T-helper 17 cell (primary cell): ENCODE measurements around the gene SLC16A4. TPM values are rescaled to one million over a fixed set of nuclear protein-coding genes. Genes with fewer than 3 reads are reported as not detected.
"Not testable (repeated sequence)": the region's sequence is repeated elsewhere in the genome, so short reads cannot be mapped to it uniquely, and the experiment has no call there.

Source experiments
- ATAC-seq: fragments of 150-1000 bp; cut with Tn5 transposase; 2 replicates; pipeline ENCODE4 v1.10.0; 2021; ENCODE audit warnings: mild to moderate bottlenecking, moderate library complexity
- DNase-seq, 3 donors: peaks; one replicate each; pipeline versions ENCODE4 v3.0.0 to v3.0.0-alpha.2; 2020 to 2021
- H3K9me3 ChIP-seq: one replicate; pipeline ENCODE4 v1.7.0; 2013; ENCODE audit warnings: low read length, mild to moderate bottlenecking; ENCODE audit not compliant: control insufficient read depth, poor library complexity, severe bottlenecking
- H3K27ac Mint-ChIP-seq: one replicate; pipeline ENCODE4 v1.8.0; 2022; ENCODE audit warnings: mild to moderate bottlenecking, moderate library complexity, mixed read lengths
- H3K27me3 Mint-ChIP-seq: one replicate; pipeline ENCODE4 v1.8.0; 2022; ENCODE audit warnings: mixed read lengths
- H3K36me3 Mint-ChIP-seq: one replicate; pipeline ENCODE4 v1.8.0; 2022; ENCODE audit warnings: low read depth, mixed read lengths
- H3K4me1 Mint-ChIP-seq: one replicate; pipeline ENCODE4 v1.8.0; 2022; ENCODE audit warnings: mild to moderate bottlenecking, mixed read lengths
- H3K4me3 Mint-ChIP-seq: one replicate; pipeline ENCODE4 v1.8.0; 2022; ENCODE audit warnings: mild to moderate bottlenecking, moderate library complexity, mixed read lengths
- total RNA-seq, 4 donors: library from RNA in 2 of 4; stranded (reverse) in 2 of 4; gene quantifications; one replicate each; pipeline ENCODE4 v1.2.3 and lab custom pipeline; 2022 to 2026

The SLC16A4 gene
- total RNA-seq, 2 donors from 2014 or later: 0.20 to 0.29 TPM

GRCh38 chr1:110403805-110404204, 13.0 kb upstream of the SLC16A4 start:
- Mint-ChIP-seq H3K27me3 (no peaks in the 10 kb centered on the region), H3K4me1 (peaks cover 15% of the 10 kb centered on the region), H3K4me3 (no peak overlapping the region), H3K36me3 (peaks cover 3% of the 10 kb centered on the region), H3K27ac (no peak overlapping the region)
- ATAC-seq (no peak), DNase-seq (no peak)
- no peaks in the 10 kb centered on the region for H3K9me3 ChIP-seq

- H3K9me3 ChIP-seq, H3K4me3 Mint-ChIP-seq, DNase-seq, ATAC-seq, H3K4me1 Mint-ChIP-seq, H3K36me3 Mint-ChIP-seq, H3K27ac Mint-ChIP-seq, H3K27me3 Mint-ChIP-seq: not testable (repeated sequence)
Observed at GRCh38 chr1:110396259-110396958, 5.6 kb upstream of the SLC16A4 start.

- H3K27ac Mint-ChIP-seq: no peak overlapping the region
Observed at GRCh38 chr1:110394493-110394820, 3.6 kb upstream of the SLC16A4 start.

GRCh38 chr1:110393691-110394492, 3.1 kb upstream of the SLC16A4 start:
- Mint-ChIP-seq H3K4me1 (no peaks in the 10 kb centered on the region), H3K27ac (no peak overlapping the region), H3K4me3 (no peak overlapping the region), H3K36me3 (peaks cover 3% of the 10 kb centered on the region), H3K27me3 (no peaks in the 10 kb centered on the region)
- ATAC-seq (no peak), DNase-seq (no peak)
- no peaks in the 10 kb centered on the region for H3K9me3 ChIP-seq

More at GRCh38 chr1:110394493-110394820, 3.6 kb upstream of the SLC16A4 start:
- H3K9me3 ChIP-seq: no peaks in the 10 kb centered on the region
- H3K36me3 Mint-ChIP-seq: peaks cover 3% of the 10 kb centered on the region
- DNase-seq (no peak), ATAC-seq (no peak)
- no peaks in the 10 kb centered on the region for H3K4me1 Mint-ChIP-seq
- no peaks in the 10 kb centered on the region for H3K27me3 Mint-ChIP-seq
- H3K4me3 Mint-ChIP-seq: no peak overlapping the region

GRCh38 chr1:110393286-110393685, 2.5 kb upstream of the SLC16A4 start:
- H3K4me3 Mint-ChIP-seq: no peak overlapping the region
- H3K9me3 ChIP-seq: no peaks in the 10 kb centered on the region
- H3K36me3 Mint-ChIP-seq: peaks cover 2% of the 10 kb centered on the region
- H3K4me1 Mint-ChIP-seq: no peaks in the 10 kb centered on the region
- no peak for ATAC-seq
- no peak for DNase-seq
- H3K27me3 Mint-ChIP-seq: no peaks in the 10 kb centered on the region
- no peak overlapping the region for H3K27ac Mint-ChIP-seq

- Mint-ChIP-seq H3K4me1 (peaks cover 5% of the 10 kb centered on the region), H3K27me3 (no peaks in the 10 kb centered on the region), H3K4me3 (no peak overlapping the region), H3K27ac (no peak overlapping the region), H3K36me3 (peaks cover 2% of the 10 kb centered on the region)
- DNase-seq (no peak), ATAC-seq (no peak)
- H3K9me3 ChIP-seq: no peaks in the 10 kb centered on the region
Observed at GRCh38 chr1:110390096-110390495, 730 bp downstream of the SLC16A4 start.

GRCh38 chr1:110387048-110387754, 3.6 kb downstream of the SLC16A4 start:
- no peaks in the 10 kb centered on the region for H3K27me3 Mint-ChIP-seq
- DNase-seq: no peak
- no peak for ATAC-seq
- no peaks in the 10 kb centered on the region for H3K9me3 ChIP-seq
- H3K4me3 Mint-ChIP-seq: no peak overlapping the region
- H3K27ac Mint-ChIP-seq: peak overlapping the region; percentile 17
- peaks cover 2% of the 10 kb centered on the region for H3K36me3 Mint-ChIP-seq
- H3K4me1 Mint-ChIP-seq: peaks cover 10% of the 10 kb centered on the region

GRCh38 chr1:110385369-110385768, 5.5 kb downstream of the SLC16A4 start:
- ATAC-seq (no peak), DNase-seq (no peak)
- Mint-ChIP-seq H3K27ac (no peak overlapping the region), H3K4me3 (peak overlapping the region; percentile 25), H3K27me3 (no peaks in the 10 kb centered on the region), H3K36me3 (peaks cover 2% of the 10 kb centered on the region), H3K4me1 (peaks cover 10% of the 10 kb centered on the region)
- H3K9me3 ChIP-seq: no peaks in the 10 kb centered on the region

- Mint-ChIP-seq H3K27ac (no peak overlapping the region), H3K4me1 (peaks cover 12% of the 10 kb centered on the region), H3K27me3 (no peaks in the 10 kb centered on the region), H3K36me3 (peaks cover 2% of the 10 kb centered on the region), H3K4me3 (no peak overlapping the region)
- H3K9me3 ChIP-seq: no peaks in the 10 kb centered on the region
- ATAC-seq (peak; percentile 76), DNase-seq (no peak)
Observed at GRCh38 chr1:110384581-110385321, 6.1 kb downstream of the SLC16A4 start.

GRCh38 chr1:110383251-110383990, 7.4 kb downstream of the SLC16A4 start:
- H3K36me3 Mint-ChIP-seq: peaks cover 2% of the 10 kb centered on the region
- H3K27me3 Mint-ChIP-seq: no peaks in the 10 kb centered on the region
- H3K9me3 ChIP-seq: no peaks in the 10 kb centered on the region
- H3K4me3 Mint-ChIP-seq: peak overlapping the region; percentile 70
- H3K4me1 Mint-ChIP-seq: peaks cover 13% of the 10 kb centered on the region
- H3K27ac Mint-ChIP-seq: peak overlapping the region; percentile 45
- no peak for ATAC-seq
- DNase-seq: no peak

- no peak for ATAC-seq
- no peak overlapping the region for H3K27ac Mint-ChIP-seq
Observed at GRCh38 chr1:110380672-110381283, 10.0 kb downstream of the SLC16A4 start.

GRCh38 chr1:110375490-110375889, 15.3 kb downstream of the SLC16A4 start:
- no peak for ATAC-seq
- Mint-ChIP-seq H3K36me3 (peaks cover 3% of the 10 kb centered on the region), H3K4me1 (peaks cover 4% of the 10 kb centered on the region)

More at GRCh38 chr1:110380672-110381283, 10.0 kb downstream of the SLC16A4 start:
- Mint-ChIP-seq H3K27me3 (no peaks in the 10 kb centered on the region), H3K4me1 (peaks cover 8% of the 10 kb centered on the region), H3K4me3 (no peak overlapping the region), H3K36me3 (peaks cover 3% of the 10 kb centered on the region)
- no peaks in the 10 kb centered on the region for H3K9me3 ChIP-seq
- no peak for DNase-seq

More at GRCh38 chr1:110375490-110375889, 15.3 kb downstream of the SLC16A4 start:
- H3K9me3 ChIP-seq: no peaks in the 10 kb centered on the region
- Mint-ChIP-seq H3K27ac (peak overlapping the region; percentile 16), H3K27me3 (no peaks in the 10 kb centered on the region), H3K4me3 (no peak overlapping the region)
- no peak for DNase-seq
